Sigmoid colon (tissue), 4 donors: Measurements from ENCODE around the gene HOXB6.

Experiments
- CTCF ChIP-seq, 4 experiments: fragments of 450-650 bp in 3 of 4; fragments of 200-600 bp in 1 of 4; IDR thresholded peaks; one replicate each; pipeline ENCODE4 v1.5.1; 2016 to 2019; ENCODE audit warnings: antibody characterized with exemption in 4 of 4, mild to moderate bottlenecking in 3 of 4, moderate library complexity in 2 of 4
- EP300 ChIP-seq, 4 donors: sonication (generic); formaldehyde crosslinking; IDR thresholded peaks; one replicate each; pipeline ENCODE4 v1.6.1; 2017; ENCODE audit warnings: antibody characterized with exemption in 4 of 4
- POLR2A ChIP-seq, 2 donors: fragments of 450-650 bp; IDR thresholded peaks; one replicate each; pipeline ENCODE4 v1.6.1; 2016; ENCODE audit warnings: antibody characterized with exemption in 2 of 2, mild to moderate bottlenecking in 2 of 2, moderate library complexity in 2 of 2
- POLR2AphosphoS5 ChIP-seq, 4 donors: sonication (generic); formaldehyde crosslinking; IDR thresholded peaks; one replicate each; pipeline ENCODE4 v1.6.1; 2017; ENCODE audit warnings: antibody characterized with exemption in 4 of 4

DNA sequence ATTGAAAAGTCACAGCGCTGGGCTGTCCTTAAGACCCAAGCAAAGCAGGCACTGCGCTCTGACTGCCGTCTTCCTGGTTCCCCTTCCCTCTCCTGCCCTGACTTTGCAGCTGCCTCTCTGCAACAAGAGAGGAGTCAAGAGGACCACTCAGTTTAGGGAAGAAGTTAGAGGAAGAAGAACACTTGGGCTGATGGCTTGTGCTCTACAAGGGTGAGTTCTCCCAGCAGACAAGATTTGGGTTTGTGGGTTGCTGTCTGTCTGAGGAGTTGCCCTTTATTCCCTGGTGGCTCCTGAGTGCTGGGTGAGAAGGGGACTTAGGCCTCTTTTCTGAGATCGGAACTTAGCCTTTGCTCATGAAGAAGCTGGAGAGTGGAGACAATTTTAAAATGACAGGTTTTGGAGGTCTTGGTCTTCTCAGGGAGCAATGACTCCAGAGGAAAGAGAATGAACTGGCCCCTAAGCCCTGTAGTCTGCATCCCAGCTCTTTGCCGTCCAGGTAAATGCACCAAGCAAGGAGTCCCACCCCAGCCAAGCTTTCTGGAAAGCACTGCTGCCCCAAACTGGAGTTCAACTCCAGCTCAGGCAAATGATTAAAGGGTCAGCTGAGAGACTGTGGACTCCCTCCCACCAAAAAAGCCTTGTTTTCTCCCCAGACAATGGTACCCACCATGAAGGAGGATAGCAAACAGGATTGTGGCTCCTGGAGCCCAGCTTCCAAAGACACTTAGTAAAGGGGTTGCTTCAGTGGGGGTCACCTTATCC lies 24.0 kb upstream of the HOXB6 start:
- TF ChIP-seq POLR2A (IDR thresholded peaks at IDR 0.05) (no peak), EP300 (IDR thresholded peaks at IDR 0.05) (no peak), CTCF (IDR thresholded peaks at IDR 0.05) (no peak), POLR2AphosphoS5 (IDR thresholded peaks at IDR 0.05) (no peak)
